T-helper 17 cell (primary cell): ENCODE measurements around the gene CSNK1D. TPM values are rescaled to one million over a fixed set of nuclear protein-coding genes. Genes with fewer than 3 reads are reported as not detected.

ENCODE experiments used
- ATAC-seq: fragments of 150-1000 bp; cut with Tn5 transposase; 2 replicates; pipeline ENCODE4 v1.10.0; 2021; ENCODE audit warnings: mild to moderate bottlenecking, moderate library complexity
- DNase-seq, 3 donors: peaks; one replicate each; pipeline versions ENCODE4 v3.0.0 to v3.0.0-alpha.2; 2020 to 2021
- H3K9me3 ChIP-seq: one replicate; pipeline ENCODE4 v1.7.0; 2013; ENCODE audit warnings: low read length, mild to moderate bottlenecking; ENCODE audit not compliant: control insufficient read depth, poor library complexity, severe bottlenecking
- H3K27ac Mint-ChIP-seq: one replicate; pipeline ENCODE4 v1.8.0; 2022; ENCODE audit warnings: mild to moderate bottlenecking, moderate library complexity, mixed read lengths
- H3K27me3 Mint-ChIP-seq: one replicate; pipeline ENCODE4 v1.8.0; 2022; ENCODE audit warnings: mixed read lengths
- H3K36me3 Mint-ChIP-seq: one replicate; pipeline ENCODE4 v1.8.0; 2022; ENCODE audit warnings: low read depth, mixed read lengths
- H3K4me1 Mint-ChIP-seq: one replicate; pipeline ENCODE4 v1.8.0; 2022; ENCODE audit warnings: mild to moderate bottlenecking, mixed read lengths
- H3K4me3 Mint-ChIP-seq: one replicate; pipeline ENCODE4 v1.8.0; 2022; ENCODE audit warnings: mild to moderate bottlenecking, moderate library complexity, mixed read lengths
- total RNA-seq, 4 donors: library from RNA in 2 of 4; stranded (reverse) in 2 of 4; gene quantifications; one replicate each; pipeline ENCODE4 v1.2.3 and lab custom pipeline; 2022 to 2026

CSNK1D gene
- total RNA-seq, 2 donors from 2014 or later: 218 to 273 TPM

DNA sequence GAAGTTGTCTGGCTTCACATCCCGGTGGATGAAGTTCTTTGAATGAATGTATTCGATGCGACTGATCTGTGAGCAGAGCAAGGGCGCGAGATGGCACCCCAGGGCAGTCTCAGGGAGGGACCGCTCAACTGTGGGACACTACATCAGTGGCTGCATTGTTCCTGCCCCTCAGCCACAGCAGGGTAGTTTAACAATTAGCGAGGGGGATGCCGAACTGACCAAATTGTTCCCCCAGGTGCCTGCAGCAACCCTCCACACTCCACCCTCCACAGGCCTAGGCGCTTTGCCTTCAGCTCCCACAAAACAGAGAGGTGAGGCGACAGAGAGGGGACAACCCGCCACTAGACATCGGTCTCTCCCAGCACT is 20.3 kb downstream of the CSNK1D start:
- Mint-ChIP-seq H3K36me3 (peaks cover 2% of the 10 kb centered on the region), H3K4me3 (no peak overlapping the region), H3K27ac (peak overlapping the region; percentile 74), H3K27me3 (no peaks in the 10 kb centered on the region), H3K4me1 (peaks cover 3% of the 10 kb centered on the region)
- DNase-seq (no peak), ATAC-seq (no peak)
- no peaks in the 10 kb centered on the region for H3K9me3 ChIP-seq

DNA sequence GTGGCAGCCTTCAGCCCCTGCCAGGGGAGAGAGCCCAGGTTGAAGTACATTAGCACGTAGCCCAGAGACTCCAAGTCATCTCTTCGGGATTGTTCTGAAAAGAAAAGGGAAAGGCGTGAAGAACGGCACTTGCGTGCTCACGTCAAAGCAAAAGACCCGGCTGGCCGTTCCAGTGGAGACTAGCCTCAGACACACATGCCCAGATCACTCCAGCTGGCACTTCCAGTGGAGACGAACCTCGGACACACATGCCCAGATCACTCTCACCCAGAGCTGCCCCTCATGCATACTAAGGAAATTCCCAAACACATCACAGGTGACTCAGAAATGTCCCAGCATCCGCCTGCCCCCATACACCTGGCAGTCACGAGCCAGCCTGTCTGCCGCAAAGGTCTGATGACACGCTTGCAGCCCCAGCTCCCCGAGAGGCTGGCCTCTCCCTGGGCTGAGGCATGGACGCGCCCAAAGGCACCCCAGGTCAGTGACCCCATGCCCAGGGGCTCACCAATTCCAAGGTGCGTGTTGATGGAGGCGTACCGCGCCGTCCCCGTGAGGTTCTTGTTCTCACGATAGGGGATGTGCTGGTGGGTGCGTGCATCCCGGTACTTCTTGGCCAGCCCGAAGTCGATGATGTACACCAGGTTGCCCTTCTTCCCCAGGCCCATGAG is 20.9 kb downstream of the CSNK1D start:
- DNase-seq (no peak), ATAC-seq (no peak)
- peaks cover 4% of the 10 kb centered on the region for H3K36me3 Mint-ChIP-seq
- H3K9me3 ChIP-seq: no peaks in the 10 kb centered on the region
- H3K4me1 Mint-ChIP-seq: peaks cover 7% of the 10 kb centered on the region
- no peaks in the 10 kb centered on the region for H3K27me3 Mint-ChIP-seq
- no peak overlapping the region for H3K4me3 Mint-ChIP-seq
- peak overlapping the region; percentile 74 for H3K27ac Mint-ChIP-seq

DNA sequence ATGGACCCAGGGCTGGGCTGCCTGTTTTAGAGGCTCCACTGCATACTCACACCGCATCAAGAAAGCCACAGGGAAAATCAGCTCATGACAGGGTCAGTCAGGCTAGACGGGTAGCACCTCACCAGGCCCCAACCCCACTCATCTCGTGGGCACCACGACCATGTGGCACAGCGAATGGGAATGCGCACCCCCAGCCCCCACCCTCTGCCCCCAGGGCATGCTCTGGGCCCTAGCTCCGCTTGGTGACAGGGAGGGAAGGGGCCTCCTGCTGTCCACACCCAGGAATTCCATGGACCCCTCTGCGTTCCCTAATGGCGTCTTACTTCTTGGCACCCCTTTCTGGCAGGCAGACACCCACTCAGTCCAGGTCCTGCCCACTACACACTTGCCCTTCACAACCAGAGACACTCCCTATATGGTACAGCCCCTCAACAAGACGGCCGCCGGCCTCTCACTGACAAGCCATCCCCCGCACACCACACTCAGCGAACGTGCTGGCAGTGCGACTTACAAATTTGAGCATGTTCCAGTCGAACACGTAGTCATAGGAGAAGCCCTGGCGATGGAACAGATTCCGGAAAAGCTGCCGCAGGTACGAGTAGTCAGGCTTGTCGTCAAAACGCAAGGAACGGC is 22.5 kb downstream of the CSNK1D start:
- no peaks in the 10 kb centered on the region for H3K27me3 Mint-ChIP-seq
- peak overlapping the region; percentile 74 for H3K27ac Mint-ChIP-seq
- peaks cover 4% of the 10 kb centered on the region for H3K36me3 Mint-ChIP-seq
- H3K4me1 Mint-ChIP-seq: peaks cover 6% of the 10 kb centered on the region
- no peaks in the 10 kb centered on the region for H3K9me3 ChIP-seq
- ATAC-seq (no peak), DNase-seq (no peak)
- no peak overlapping the region for H3K4me3 Mint-ChIP-seq

DNA sequence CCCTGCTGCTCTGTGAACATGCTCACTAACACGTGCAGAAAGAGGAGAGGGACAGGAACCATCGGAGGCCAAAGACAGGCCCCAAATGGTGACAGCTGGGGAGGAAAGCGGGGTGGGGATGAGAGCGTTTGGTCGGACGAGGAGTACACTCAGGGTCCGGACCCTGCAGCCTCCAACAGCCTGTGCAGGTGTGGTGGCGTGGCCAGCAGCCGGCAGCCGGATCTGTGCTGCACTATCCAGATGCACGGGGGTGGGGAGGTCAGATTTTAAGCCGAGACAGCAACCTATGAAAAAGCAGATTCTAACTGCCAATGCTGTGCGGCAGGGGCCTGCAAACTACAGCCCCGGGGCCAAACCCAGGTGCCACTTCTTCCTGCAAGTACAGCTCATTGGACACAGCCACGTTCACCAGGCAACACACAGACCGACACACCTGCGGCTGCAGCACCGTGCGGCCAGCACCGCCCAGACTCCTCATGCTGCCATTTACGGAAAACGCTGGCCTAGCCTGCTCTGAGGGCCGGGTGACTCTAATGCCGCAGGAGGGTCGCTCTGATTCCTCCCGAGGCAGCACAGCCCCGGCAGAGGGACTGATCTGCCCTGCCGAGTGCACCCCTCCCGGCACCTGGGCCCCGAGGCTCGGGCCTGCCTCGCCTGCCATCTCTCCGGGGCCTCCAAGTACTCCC is 23.5 kb downstream of the CSNK1D start:
- no peak for DNase-seq
- Mint-ChIP-seq H3K27me3 (no peaks in the 10 kb centered on the region), H3K4me1 (peaks cover 6% of the 10 kb centered on the region), H3K27ac (no peak overlapping the region), H3K36me3 (peaks cover 4% of the 10 kb centered on the region), H3K4me3 (no peak overlapping the region)
- H3K9me3 ChIP-seq: no peaks in the 10 kb centered on the region
- ATAC-seq: no peak

DNA sequence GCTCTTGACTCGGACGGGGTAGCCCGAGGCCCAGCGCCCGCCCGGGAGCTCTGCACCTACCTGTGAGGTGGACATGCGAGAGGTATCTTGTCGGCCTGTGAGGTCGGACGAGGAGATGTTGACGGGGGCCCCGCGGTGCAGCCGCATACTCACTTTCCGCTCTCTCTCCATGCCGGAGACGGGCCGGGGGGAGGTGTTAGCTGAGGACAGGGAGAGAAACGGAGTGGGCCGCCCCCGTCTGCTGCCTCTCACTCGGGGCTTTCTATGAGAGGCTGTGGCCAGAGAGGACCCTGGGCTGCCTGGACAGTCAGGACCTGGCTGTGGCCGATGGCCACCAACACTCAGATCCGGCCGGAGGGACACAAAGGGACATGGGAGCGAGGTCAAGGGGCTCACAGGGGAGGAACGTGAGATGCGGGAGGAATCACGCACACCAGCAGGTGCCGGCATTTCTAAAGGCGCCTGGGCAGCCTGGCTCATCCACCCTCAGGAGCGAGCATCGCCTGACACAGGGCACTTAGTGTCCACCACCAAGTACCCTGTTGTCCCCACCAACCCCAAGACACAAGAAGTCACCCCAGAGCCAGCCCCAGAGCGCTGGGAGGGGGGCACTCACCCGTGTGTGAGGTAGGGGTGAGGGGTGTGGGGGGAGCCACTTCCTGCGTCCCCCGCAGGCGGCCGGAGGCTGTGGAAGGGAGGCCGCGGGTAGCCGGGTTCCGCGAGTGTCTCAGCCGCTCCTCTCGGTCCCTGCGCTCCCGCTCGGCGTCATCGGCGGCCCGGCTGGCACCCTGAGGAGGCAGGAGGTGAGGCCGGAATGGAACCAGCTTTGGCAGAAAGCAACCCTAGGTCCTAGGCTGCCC is 24.5 kb downstream of the CSNK1D start:
- ATAC-seq: no peak
- Mint-ChIP-seq H3K27me3 (no peaks in the 10 kb centered on the region), H3K4me1 (peaks cover 16% of the 10 kb centered on the region), H3K4me3 (peak overlapping the region; percentile 9), H3K27ac (no peak overlapping the region), H3K36me3 (peaks cover 9% of the 10 kb centered on the region)
- DNase-seq: no peak
- no peaks in the 10 kb centered on the region for H3K9me3 ChIP-seq

DNA sequence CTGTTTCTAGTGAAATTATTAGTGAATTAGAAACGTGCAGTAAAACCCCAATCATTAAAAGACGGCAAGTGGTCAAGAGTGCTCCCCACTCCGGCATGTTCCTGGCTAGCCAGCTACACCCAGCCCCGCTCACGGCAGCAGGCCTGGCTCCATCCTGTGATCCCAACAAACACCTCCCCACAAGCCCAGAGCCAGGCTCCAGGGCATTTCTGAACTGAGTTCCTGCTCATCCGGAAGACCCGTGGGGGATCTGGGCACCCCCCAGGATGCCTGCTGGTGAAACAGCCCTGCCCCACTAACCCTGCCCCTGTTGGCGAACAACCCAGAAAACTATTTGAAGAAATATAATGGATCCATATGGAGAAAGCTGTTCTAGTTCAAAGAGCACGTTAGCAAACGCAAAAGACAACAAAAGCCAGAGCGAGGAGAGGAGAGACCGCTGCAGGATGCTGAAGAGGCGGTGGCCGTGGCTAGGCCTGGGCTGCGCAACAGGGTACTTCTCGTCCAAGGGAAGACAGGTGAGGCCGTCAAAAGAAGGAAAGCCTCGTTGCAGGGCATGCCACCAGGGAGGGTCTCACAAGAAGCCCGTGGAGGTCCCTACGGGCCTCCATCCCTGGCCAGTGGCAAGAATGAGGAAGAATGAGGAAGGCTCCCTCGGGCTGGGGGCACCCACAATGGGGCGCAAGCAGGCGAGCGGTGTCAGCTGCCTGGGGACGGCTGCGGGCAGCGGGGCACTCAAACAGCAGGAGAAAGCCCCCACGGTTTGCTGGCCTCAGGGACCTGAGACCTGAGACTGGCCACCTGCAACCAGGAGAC is 25.4 kb downstream of the CSNK1D start:
- H3K27ac Mint-ChIP-seq: peak overlapping the region; percentile 92
- peak overlapping the region; percentile 9 for H3K4me3 Mint-ChIP-seq
- H3K27me3 Mint-ChIP-seq: no peaks in the 10 kb centered on the region
- H3K4me1 Mint-ChIP-seq: peaks cover 18% of the 10 kb centered on the region
- H3K9me3 ChIP-seq: no peaks in the 10 kb centered on the region
- ATAC-seq (no peak), DNase-seq (no peak)
- H3K36me3 Mint-ChIP-seq: peaks cover 10% of the 10 kb centered on the region

DNA sequence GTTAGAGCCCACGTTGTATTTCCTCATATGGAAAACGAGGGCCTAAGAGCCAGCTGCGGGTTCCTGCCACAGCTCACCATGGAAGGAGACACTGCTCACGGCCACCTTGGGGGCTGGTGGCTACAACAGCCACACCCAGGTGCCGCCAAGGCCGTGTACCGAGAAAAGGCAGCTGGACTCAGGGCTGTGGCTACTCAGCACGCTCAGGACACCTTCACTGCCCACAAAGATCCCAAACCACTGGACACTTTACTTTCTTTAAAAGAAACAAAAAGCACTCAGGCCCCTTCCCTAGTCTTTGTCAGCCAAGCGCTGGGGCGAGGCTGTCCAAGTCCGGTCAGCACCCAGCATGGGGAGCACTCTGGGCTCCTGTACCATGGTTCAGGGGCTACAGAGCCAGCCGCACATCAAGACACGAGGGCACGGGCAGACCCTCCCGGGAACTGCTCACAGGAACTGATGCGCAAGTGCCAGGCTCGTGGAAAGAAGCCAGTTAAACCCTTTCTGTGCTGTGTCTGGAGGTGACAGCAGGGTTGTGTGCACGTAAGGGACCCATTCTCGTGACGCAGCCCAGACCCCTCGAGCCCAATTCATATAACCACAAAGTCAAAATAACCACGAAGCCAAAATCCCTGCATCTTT is 26.2 kb downstream of the CSNK1D start:
- no peak for DNase-seq
- H3K36me3 Mint-ChIP-seq: peaks cover 12% of the 10 kb centered on the region
- H3K4me3 Mint-ChIP-seq: no peak overlapping the region
- H3K27ac Mint-ChIP-seq: peak overlapping the region; percentile 92
- no peaks in the 10 kb centered on the region for H3K9me3 ChIP-seq
- H3K4me1 Mint-ChIP-seq: peaks cover 22% of the 10 kb centered on the region
- no peak for ATAC-seq
- no peaks in the 10 kb centered on the region for H3K27me3 Mint-ChIP-seq

DNA sequence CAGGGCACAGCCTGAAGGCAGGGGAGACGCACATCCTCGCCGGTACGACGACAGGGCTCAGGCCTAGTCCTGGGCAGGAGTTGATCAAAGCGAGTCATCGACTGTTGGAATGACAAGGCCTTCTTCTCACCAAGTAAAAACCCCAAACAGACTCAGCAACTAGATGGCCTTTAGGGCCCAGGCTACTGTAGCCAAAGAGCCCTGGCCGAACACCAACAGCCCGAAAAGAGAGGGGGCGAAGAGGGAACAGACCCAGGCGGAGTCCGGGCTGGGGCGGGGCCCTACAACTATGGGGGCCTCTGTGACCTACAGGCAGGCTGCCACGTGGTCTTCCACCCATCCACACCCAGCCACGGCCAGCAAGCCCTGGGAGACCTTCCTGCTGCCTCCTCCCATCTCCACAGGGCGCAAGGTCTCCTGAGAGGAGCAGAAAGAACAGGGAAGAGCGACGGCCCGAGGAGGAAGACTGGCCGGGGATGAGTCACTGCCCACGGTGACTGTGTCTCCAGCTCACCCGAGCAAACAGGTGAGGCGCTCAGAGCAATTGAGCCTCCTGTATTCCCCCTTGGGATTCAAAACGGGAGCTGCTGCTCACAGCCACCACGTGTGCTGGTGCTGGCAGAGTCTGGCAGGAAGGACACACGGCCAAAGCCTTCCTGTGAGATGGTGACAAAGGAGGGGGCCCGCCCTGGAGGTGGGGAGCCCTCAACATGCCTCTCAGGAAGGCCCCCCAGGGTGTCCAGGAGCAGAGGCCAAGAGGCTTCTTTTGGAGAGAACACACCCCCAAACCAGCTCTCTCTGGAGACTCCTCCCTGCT is 26.9 kb downstream of the CSNK1D start:
- Mint-ChIP-seq H3K4me3 (no peak overlapping the region), H3K4me1 (peaks cover 25% of the 10 kb centered on the region), H3K27me3 (no peaks in the 10 kb centered on the region), H3K27ac (peak overlapping the region; percentile 92), H3K36me3 (peaks cover 14% of the 10 kb centered on the region)
- DNase-seq (no peak), ATAC-seq (no peak)
- H3K9me3 ChIP-seq: no peaks in the 10 kb centered on the region

DNA sequence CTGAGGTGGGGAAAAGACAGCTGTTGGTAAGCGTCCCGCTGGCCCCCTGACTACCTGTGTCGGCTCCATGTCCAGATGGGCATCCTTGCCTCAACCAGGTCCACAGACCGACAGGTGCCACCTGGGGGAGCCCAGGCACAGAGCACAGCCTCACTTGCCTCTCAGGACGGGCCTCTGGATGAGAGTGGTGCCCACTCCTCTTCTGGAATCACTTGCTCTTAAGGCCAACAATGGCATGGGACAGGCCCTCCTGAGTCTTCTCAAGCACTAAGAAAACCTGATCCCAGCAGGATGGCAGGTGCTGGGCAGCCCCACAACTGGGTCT is 27.5 kb downstream of the CSNK1D start:
- Mint-ChIP-seq H3K4me1 (peaks cover 27% of the 10 kb centered on the region), H3K36me3 (peaks cover 14% of the 10 kb centered on the region), H3K27ac (peak overlapping the region; percentile 92), H3K27me3 (no peaks in the 10 kb centered on the region), H3K4me3 (no peak overlapping the region)
- H3K9me3 ChIP-seq: no peaks in the 10 kb centered on the region
- no peak for DNase-seq
- no peak for ATAC-seq

DNA sequence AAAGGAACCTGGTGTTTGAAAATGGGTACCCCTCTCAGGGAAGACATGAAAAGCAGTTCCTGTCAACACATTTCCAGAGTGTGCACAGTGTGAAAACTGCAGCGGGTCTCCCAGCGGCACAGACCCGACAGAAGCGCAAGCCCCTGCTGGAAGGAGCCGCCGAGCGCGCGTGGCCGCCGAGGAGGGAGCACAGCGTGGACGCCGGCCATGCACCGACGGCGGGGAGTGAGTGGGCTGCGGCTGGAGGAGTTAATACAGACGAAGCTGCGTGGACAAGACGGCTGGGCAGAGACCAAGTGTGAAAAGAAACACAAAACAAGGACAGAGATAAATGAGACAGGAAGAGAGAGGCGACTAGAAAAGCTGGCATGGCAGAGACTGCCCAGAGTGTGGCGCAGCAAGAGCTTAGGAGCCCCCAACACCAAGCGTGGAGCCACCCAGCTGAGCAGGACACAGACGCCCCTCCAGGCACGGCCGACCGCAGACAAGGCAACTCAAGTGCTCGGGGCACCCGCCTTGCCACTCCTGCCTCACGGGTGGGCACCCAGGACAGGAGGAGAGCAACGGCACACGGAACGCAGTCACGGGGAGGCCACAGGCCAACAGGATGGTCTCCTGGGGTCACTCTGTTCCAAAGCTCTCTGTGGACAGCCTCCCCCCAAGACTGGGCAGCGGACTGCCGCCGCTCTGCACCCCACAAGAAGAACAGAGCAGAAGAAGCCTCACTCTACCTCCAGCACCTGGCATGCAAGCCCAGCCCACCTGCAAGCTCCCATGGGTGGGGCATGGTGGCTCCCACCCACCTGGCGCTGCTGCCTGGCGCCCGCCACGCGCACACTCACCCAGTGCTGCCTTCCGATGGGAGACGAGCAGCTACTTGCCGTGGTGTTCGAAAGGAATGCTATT is 28.1 kb downstream of the CSNK1D start:
- no peaks in the 10 kb centered on the region for H3K27me3 Mint-ChIP-seq
- peaks cover 31% of the 10 kb centered on the region for H3K4me1 Mint-ChIP-seq
- H3K4me3 Mint-ChIP-seq: no peak overlapping the region
- DNase-seq: no peak
- H3K27ac Mint-ChIP-seq: peak overlapping the region; percentile 92
- no peaks in the 10 kb centered on the region for H3K9me3 ChIP-seq
- ATAC-seq: no peak
- peaks cover 14% of the 10 kb centered on the region for H3K36me3 Mint-ChIP-seq
